NCI-H748 (cell line): ENCODE data around the gene INAVA.

ENCODE experiments used
- DNase-seq: peaks from one replicate; lab custom pipeline; 2025; ENCODE audit not compliant: unreplicated experiment; lab: John Stamatoyannopoulos, UW

Gene INAVA, protein sequence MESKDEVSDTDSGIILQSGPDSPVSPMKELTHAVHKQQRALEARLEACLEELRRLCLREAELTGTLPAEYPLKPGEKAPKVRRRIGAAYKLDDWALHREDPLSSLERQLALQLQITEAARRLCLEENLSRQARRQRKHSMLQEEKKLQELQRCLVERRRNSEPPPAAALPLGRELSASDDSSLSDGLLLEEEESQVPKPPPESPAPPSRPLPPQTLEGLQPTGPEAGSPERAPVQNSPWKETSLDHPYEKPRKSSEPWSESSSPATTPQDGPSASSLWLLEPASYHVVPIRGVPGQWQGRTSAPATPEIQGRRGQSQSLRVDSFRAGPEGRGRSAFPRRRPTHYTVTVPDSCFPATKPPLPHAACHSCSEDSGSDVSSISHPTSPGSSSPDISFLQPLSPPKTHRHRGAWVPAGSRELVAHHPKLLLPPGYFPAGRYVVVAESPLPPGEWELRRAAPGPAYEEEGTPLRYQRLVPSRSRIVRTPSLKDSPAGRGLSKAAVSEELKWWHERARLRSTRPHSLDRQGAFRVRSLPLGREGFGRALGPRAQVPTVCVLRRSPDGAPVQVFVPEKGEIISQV

DNA sequence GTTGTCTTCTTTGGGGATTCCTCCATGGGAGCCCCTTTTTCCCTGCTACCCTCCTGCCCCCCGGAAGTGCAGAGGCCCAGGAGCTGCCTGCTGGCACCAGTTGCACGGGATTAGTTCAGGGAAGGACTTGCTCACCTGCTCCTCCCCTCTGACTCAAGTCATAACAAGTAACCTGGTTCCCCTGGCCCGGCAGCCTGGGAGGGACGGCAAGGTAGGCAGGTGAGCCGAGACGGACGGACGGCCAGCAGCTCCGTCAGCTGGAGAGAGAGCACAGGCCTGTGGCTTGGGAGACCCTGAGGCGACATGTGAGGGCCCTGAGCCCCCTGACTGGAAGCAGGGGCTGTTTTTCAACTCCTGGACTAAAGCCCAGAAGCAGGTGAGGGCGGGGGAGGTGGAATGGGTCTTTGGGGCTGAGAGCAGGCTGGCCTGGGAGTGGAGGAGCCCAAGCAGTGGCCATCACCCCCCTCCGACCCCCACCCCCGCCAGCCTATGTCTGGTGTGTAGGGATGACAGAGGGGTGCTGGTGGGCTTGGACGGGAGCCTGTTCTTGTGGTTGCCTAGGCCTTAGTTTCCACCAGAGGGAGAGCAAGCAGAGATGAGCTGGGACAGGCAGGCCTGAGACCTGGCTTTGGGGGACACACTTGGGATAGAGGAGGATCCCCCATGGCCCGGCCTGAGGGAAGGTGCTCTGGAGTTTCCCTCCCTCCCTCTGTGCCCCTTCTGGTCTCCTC, at the start of gene INAVA:
INAVA (plus strand) TSS at position 189 of the 731 bp plus-strand sequence. CDS start 3,501 bp downstream, outside the sequence.
- no peak for DNase-seq

DNA sequence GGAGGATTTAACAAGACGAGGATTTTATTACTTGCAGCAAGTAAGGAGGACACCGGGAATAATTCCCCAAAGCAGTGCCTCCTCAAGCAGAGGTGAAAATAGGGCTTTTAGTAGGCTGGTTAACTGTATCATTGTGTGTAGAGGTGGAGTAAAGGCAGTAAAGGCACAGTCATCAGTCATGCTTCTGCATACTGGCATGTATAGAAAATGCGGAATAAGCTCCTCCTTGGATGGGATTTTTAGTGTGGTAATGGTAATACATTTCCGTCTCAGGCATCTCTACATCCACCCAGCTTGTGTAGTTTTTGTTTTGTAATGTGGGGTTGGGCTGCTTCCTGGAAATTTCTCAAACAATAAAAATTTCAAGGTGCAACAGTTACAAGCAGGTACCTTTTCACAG, 49.3 kb upstream of the INAVA start:
- no peak for DNase-seq

GRCh38 chr1:200846398-200846797, 48.3 kb upstream of the INAVA start:
- no peak for DNase-seq

GRCh38 chr1:200849430-200849829, 45.3 kb upstream of the INAVA start:
- no peak for DNase-seq

DNA sequence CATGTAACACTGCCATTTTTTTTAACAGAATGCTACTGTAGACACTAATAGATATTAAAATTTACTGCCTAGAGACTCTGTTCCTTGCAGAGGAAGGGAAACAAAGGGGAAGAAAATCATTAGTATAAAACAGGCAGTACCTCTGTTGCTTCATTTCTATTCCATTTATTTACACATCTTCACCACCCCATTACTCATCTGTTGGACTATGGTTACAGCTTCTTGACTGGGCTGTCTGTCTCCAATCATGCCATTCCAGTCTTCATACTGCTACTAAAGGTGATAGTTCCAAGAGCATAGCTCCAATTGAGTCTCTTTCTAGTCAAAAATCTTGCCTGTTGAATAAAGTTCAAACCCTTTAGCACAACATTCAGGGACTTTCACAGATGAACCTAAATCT, 44.1 kb upstream of the INAVA start:
- DNase-seq: no peak

GRCh38 chr1:200856716-200857357, 37.9 kb upstream of the INAVA start:
- no peak for DNase-seq

DNA sequence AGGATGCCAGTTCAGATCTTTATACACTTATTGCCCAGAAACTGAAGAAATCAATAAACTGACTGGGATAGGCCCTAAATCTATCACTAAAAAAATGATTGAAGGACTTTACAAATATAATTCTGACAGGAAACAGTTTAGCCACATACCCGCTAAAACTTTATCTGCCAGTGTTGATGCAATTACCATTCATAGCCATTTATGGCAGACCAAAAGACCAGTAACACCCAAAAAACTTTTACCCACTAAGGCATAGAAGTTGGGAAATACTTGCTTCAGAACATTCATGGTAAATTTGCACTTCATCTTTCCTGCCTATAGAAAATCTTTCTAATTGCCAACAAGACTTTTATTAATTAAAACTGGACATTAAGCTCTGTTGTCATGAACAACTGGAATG, 36.9 kb upstream of the INAVA start:
- no peak for DNase-seq

- no peak for DNase-seq
These were observed 32.6 kb upstream of the INAVA start for GRCh38 chr1:200861937-200862647.

DNA sequence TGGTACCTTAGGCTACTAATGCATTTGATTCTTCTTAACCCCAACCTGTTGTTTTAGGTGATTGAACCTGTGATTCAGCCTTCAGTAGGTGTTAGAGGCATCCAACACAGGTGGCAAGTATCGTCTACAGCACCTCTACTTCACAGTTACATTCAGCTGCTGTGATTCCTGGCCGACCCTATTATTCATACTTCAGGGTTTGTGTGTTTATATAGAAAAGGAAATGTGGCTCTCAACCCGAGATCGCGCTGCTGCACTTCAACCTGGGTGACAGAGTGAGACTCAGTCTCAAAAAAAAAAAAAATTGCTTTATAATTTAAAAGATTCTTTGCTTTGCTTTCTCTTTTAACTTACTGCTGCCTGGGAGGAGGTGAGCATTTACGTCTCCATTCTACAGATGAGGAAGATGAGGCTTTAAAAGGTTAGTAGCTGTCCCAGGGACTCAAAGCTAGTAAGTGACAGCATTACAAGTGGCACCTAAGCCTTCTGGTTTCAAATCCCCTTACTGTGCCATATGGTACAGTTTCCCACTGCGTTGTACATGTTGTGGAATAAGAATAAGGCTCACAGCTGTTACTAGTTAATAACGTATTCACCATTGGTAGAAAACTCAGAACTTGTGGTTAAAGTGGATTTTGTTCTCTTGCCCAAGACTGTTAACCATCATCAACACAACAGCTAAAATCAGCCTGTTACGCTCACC, 31.8 kb upstream of the INAVA start:
- DNase-seq: no peak

GRCh38 chr1:200866116-200866515, 28.6 kb upstream of the INAVA start:
- DNase-seq: no peak

- DNase-seq: no peak
These were observed 28.2 kb upstream of the INAVA start for GRCh38 chr1:200866521-200866920.

- DNase-seq: peak; percentile 14
These were observed 27.5 kb upstream of the INAVA start for GRCh38 chr1:200867018-200867811.

DNA sequence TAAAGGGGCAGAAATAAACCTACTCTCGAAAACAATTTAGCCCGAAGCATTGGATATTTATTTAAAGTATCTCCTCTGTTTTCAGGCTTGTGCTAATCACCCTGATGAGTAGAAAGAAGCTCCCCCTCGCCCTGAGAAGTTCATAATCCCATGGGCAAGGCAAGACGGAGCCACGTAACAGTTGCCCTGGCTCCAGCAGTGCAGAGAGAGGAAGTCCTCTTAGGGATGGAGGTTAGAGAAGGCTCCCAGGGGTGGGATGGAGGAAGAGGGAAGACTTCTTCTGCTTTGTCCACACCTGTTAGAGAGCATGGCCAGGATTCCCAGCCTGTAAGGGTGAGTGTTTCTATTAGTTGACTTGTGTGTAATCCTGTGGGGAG, 25.3 kb upstream of the INAVA start:
- no peak for DNase-seq

DNA sequence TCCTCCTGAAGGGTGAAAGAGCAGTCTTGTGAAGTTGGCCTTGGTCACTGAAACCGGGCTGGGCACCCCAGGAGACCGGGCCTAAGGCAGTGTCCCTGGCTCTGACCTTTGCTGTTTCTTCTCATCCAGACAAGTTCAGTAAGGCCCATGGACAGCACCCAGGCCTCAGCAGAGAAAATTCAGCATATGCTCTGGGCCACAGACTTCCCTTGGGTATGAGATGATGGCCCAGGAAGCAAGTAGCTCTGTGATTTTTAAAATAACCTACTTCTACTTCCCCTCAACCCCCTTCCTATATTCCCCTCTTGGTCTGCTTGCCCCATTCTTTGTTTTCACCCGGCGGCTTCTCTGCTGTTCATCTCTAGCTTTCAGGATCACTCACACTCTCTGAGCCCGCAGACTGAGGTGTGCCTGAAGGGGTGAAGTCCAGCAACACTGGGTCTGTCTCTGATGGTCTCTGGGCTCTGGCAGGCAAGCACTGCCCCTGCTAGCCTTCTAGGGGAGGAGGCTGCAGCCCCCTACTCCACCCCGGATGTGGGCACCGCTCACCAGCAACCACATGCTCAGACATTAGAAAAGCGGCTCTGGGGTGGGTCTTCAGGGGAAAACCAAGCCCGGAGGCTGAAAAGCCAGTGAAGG, 24.8 kb upstream of the INAVA start:
- no peak for DNase-seq

- DNase-seq: no peak
These were observed 22.1 kb upstream of the INAVA start, which contains the start of gene GPR25 for GRCh38 chr1:200872446-200873115. Gene GPR25 (plus strand): TSS chr1:200872981. CDS start chr1:200873038, 57 bp downstream.

GRCh38 chr1:200873116-200873670, 21.5 kb upstream of the INAVA start:
- DNase-seq: no peak

DNA sequence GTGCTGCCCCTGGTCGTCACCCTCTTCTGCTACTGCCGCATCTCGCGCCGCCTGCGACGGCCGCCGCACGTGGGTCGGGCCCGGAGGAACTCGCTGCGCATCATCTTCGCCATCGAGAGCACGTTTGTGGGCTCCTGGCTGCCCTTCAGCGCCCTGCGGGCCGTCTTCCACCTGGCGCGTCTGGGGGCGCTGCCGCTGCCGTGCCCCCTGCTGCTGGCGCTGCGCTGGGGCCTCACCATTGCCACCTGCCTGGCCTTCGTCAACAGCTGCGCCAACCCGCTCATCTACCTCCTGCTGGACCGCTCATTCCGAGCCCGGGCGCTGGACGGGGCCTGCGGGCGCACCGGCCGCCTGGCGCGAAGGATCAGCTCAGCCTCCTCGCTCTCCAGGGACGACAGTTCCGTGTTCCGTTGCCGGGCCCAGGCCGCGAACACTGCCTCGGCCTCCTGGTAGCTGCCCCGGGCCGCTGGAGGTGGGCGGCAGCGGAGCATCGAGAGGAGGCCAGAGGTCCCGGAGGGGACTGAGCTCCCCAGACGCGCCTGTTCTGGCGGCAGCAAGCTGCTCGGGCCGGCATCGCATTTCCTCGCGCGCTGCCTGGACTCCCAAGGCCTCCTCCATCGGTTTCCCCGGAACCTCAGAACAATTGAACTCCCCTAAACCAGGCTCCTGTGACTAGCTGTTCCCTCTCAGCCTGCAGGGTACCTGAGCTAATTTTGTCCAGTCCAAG, 20.9 kb upstream of the INAVA start:
- no peak for DNase-seq
